Astrocyte (in vitro differentiated cells and primary cell): ENCODE results near the gene TNFRSF21. TPM values are rescaled to one million over a fixed set of nuclear protein-coding genes. Genes with fewer than 3 reads are reported as not detected.

ENCODE experiments used
- DNase-seq: peaks from one replicate; pipeline ENCODE4 v3.0.0-alpha.2; 2010; ENCODE audit warnings: low read depth
- FAIRE-seq: peaks from 2 replicates; lab custom pipeline; 2011; peaks lifted over from hg19 to GRCh38; lab: Jason Lieb, UNC
- H2AFZ ChIP-seq: 2 replicates; pipeline ENCODE4 v1.6.0; 2012; ENCODE audit warnings: low read depth, low read length, inconsistent platforms
- H3K27ac ChIP-seq: 2 replicates; pipeline ENCODE4 v1.5.1; 2011; ENCODE audit warnings: low read depth, low read length, inconsistent platforms
- H3K27me3 ChIP-seq: 2 replicates; pipeline ENCODE4 v1.6.0; 2011; ENCODE audit warnings: low read length, inconsistent platforms; ENCODE audit not compliant: insufficient read depth
- H3K36me3 ChIP-seq: 2 replicates; pipeline ENCODE4 v1.5.1; 2011; ENCODE audit warnings: low read length, inconsistent platforms; ENCODE audit not compliant: insufficient read depth
- H3K4me1 ChIP-seq: 2 replicates; pipeline ENCODE4 v1.5.1; 2011; ENCODE audit warnings: low read length, inconsistent platforms; ENCODE audit not compliant: insufficient read depth
- H3K4me2 ChIP-seq: 2 replicates; pipeline ENCODE4 v1.6.0; 2012; ENCODE audit warnings: low read length, inconsistent platforms
- H3K4me3 ChIP-seq: 2 replicates; pipeline ENCODE4 v1.5.1; 2011; ENCODE audit warnings: low read depth, mild to moderate bottlenecking, low read length, inconsistent platforms; ENCODE audit not compliant: insufficient read depth
- H3K79me2 ChIP-seq: 2 replicates; pipeline ENCODE4 v1.6.0; 2012; ENCODE audit warnings: mild to moderate bottlenecking, low read length, inconsistent platforms; ENCODE audit not compliant: insufficient read depth
- H3K9ac ChIP-seq: 2 replicates; pipeline ENCODE4 v1.6.0; 2012; ENCODE audit warnings: mild to moderate bottlenecking, low read length, inconsistent platforms
- H3K9me3 ChIP-seq: 2 replicates; pipeline ENCODE4 v1.5.1; 2012; ENCODE audit warnings: low read depth, mild to moderate bottlenecking, low read length, inconsistent platforms; ENCODE audit not compliant: insufficient read depth
- H4K20me1 ChIP-seq: 2 replicates; pipeline ENCODE4 v1.6.0; 2012; ENCODE audit warnings: low read length, inconsistent platforms; ENCODE audit not compliant: insufficient read depth
- H3K27ac Mint-ChIP-seq: one replicate; pipeline ENCODE4 v1.8.0; 2021; ENCODE audit warnings: mild to moderate bottlenecking, mixed read lengths; ENCODE audit not compliant: unreplicated experiment
- H3K27me3 Mint-ChIP-seq: one replicate; pipeline ENCODE4 v1.8.0; 2021; ENCODE audit warnings: low read depth, mixed read lengths; ENCODE audit not compliant: unreplicated experiment
- H3K36me3 Mint-ChIP-seq: one replicate; pipeline ENCODE4 v1.8.0; 2021; ENCODE audit warnings: low read depth, mixed read lengths; ENCODE audit not compliant: unreplicated experiment
- H3K4me1 Mint-ChIP-seq: one replicate; pipeline ENCODE4 v1.8.0; 2021; ENCODE audit warnings: low read depth, mixed read lengths; ENCODE audit not compliant: unreplicated experiment
- H3K4me3 Mint-ChIP-seq: one replicate; pipeline ENCODE4 v1.8.0; 2021; ENCODE audit warnings: mild to moderate bottlenecking, moderate library complexity, mixed read lengths; ENCODE audit not compliant: unreplicated experiment
- H3K9me3 Mint-ChIP-seq: one replicate; pipeline ENCODE4 v1.8.0; 2021; ENCODE audit warnings: mild to moderate bottlenecking, mixed read lengths; ENCODE audit not compliant: unreplicated experiment
- EZH2 ChIP-seq: IDR thresholded peaks from 2 replicates; pipeline ENCODE4 v1.6.1; 2012; ENCODE audit warnings: mild to moderate bottlenecking, low read length, inconsistent platforms; ENCODE audit not compliant: insufficient read depth
- total RNA-seq: library from RNA; stranded (reverse); gene quantifications from 2 replicates; pipeline ENCODE4 v1.2.1, GENCODE V29; 2021
- TF ChIP-seq, protein P1 (sequence below): IDR thresholded peaks from 2 replicates; pipeline ENCODE4 v1.5.1; 2011; ENCODE audit warnings: low read depth, mild to moderate bottlenecking, inconsistent platforms, low read length, moderate library complexity; ENCODE audit not compliant: insufficient read depth

Gene TNFRSF21
- total RNA-seq, 1 donor from 2014 or later: 244 TPM

DNA sequence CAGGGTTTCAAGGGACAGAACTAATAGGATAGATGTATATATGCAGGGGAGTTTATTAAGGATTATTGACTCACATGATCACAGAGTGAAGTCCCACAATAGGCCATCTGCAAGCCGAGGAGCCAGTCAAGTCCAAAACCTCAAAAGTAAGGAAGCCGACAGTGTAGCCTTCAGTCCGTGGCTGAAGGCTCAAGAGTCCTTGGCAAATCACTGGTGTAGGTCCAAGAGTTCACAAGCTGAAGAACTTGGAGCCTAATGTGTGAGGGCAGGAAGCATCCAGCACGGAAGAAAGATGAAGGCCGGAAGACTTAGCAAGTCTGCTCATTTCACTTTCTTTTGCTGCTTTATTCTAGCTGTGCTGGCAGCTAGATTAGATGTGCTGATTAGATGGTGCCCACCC lies 128.0 kb downstream of the TNFRSF21 start:
- TF ChIP-seq EZH2: no peak
- TF ChIP-seq, protein P1, sequence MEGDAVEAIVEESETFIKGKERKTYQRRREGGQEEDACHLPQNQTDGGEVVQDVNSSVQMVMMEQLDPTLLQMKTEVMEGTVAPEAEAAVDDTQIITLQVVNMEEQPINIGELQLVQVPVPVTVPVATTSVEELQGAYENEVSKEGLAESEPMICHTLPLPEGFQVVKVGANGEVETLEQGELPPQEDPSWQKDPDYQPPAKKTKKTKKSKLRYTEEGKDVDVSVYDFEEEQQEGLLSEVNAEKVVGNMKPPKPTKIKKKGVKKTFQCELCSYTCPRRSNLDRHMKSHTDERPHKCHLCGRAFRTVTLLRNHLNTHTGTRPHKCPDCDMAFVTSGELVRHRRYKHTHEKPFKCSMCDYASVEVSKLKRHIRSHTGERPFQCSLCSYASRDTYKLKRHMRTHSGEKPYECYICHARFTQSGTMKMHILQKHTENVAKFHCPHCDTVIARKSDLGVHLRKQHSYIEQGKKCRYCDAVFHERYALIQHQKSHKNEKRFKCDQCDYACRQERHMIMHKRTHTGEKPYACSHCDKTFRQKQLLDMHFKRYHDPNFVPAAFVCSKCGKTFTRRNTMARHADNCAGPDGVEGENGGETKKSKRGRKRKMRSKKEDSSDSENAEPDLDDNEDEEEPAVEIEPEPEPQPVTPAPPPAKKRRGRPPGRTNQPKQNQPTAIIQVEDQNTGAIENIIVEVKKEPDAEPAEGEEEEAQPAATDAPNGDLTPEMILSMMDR: no peak
- no peak overlapping the region for H3K27ac ChIP-seq
- Mint-ChIP-seq H3K27me3 (no peaks in the 10 kb centered on the region), H3K4me3 (no peak overlapping the region), H3K4me1 (peaks cover 16% of the 10 kb centered on the region), H3K9me3 (no peaks in the 10 kb centered on the region), H3K27ac (no peak overlapping the region), H3K36me3 (peaks cover 3% of the 10 kb centered on the region)
- no peaks in the 10 kb centered on the region for H4K20me1 ChIP-seq
- H3K27me3 ChIP-seq: no peaks in the 10 kb centered on the region
- H3K9me3 ChIP-seq: no peaks in the 10 kb centered on the region
- H3K79me2 ChIP-seq: no peaks in the 10 kb centered on the region
- no peaks in the 10 kb centered on the region for H3K36me3 ChIP-seq
- no peaks in the 10 kb centered on the region for H3K4me1 ChIP-seq
- H2AFZ ChIP-seq: no peak overlapping the region
- DNase-seq (no peak), FAIRE-seq (no peak)
- H3K4me3 ChIP-seq: no peak overlapping the region
- H3K4me2 ChIP-seq: no peak overlapping the region
- H3K9ac ChIP-seq: no peak overlapping the region

Other genes starting within 250 kb of the TNFRSF21 start
- gene CD2AP, start 167.9 kb upstream of the TNFRSF21 start, total RNA-seq: 68.8 and 73.8 TPM in 2 replicates